Measurements from ENCODE around the gene MRPL44. TPM values are rescaled to one million over a fixed set of nuclear protein-coding genes. Genes with fewer than 3 reads are reported as not detected.

The MRPL44 gene
- total and polyA plus RNA-seq, 2 of the 8 experiments (the other 6 are each of a cell fraction or from before 2014, with no cell fraction given): 32.0 to 53.2 TPM

DNA sequence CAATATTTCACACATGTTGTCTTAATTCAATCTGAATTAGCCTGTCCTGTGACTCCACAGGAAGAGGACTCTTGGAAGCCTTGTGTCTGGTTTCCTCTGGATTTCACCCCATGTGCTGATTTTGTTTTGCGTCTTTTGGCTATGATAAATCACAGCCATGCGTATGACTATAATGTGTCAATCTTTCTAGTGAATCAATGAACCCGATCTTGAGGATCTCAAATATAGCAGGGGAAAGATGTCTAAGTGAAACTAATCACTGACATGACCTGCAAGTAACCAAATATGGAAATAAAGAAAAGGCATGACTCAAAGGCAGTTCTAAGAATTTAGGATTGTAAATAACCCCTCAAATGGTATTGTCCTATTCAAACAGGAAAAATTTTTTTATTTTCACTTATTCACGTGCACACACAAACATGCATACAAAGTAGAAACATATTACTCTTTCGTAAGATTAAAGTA is 20.4 kb upstream of the MRPL44 start:
- H2BK20ac ChIP-seq (ENCODE audit: low read length): peak overlapping the region; percentile 88; the same call in 1 of the 2 replicates
- DNase-seq (ENCODE audit: low read depth in 1 of 2, low spot score in 2 of 2) (no peak), FAIRE-seq (no peak)
- no peaks in the 10 kb centered on the region; a peak in 1 of 8 replicates for H3K36me3 ChIP-seq (ENCODE audit: control insufficient read depth in 2 of 4, insufficient read depth in 4 of 4, low read length in 3 of 4)
- H3K9me3 ChIP-seq (ENCODE audit: insufficient read depth in 2 of 2, low read depth in 1 of 2, low read length in 1 of 2): no peaks in the 10 kb centered on the region
- CTCF ChIA-PET (ENCODE audit: partially characterized antibody): interaction anchor here (0.8 to 1.3 kb wide), 3 partner anchors 17 to 34 kb away, joined by 3 to 4 read pairs (median 3); no protein-coding TSS in a partner anchor
- peak overlapping the region in 1 of 4 experiments; percentile 38; a peak in 2 of 8 replicates for H3K4me3 ChIP-seq (ENCODE audit: extremely low read depth in 1 of 4, insufficient read depth in 2 of 4, low read depth in 3 of 4, low read length in 4 of 4)
- peak overlapping the region; percentile 62 for H2BK120ac ChIP-seq (replicated peaks; ENCODE audit: low read depth, low read length)
- H3K23me2 ChIP-seq (ENCODE audit: low read depth, low read length): no peaks in the 10 kb centered on the region
- WGBS, 2 experiments (ENCODE audit: extremely low coverage in 1 of 2, insufficient coverage in 1 of 2, insufficient read length in 1 of 2, insufficient replicate concordance in 2 of 2, low coverage in 1 of 2, low lambda C conversion rate in 2 of 2, missing lambda C conversion rate in 1 of 2): 70% methylated on average over 5 of the region's 5 CpGs; no CpG with 5 or more reads in 1 of the 2 experiments
- H3K14ac ChIP-seq (ENCODE audit: insufficient read length): no peak overlapping the region
- H4K5ac ChIP-seq (ENCODE audit: insufficient read length, low read depth, low read length): no peak overlapping the region
- 0 out of 2 replicates have a peak overlapping the region, but pooled peaks have one; percentile 2 for H3K18ac ChIP-seq (ENCODE audit: extremely low read depth, low read length)
- H2BK15ac ChIP-seq (ENCODE audit: low read length): no peak overlapping the region
- H3K56ac ChIP-seq (replicated peaks; ENCODE audit: insufficient read length, low read depth, low read length): no peak overlapping the region
- peaks cover 8 to 34% (median 30%) of the 10 kb centered on the region in 4 experiments for H3K4me1 ChIP-seq (replicated peaks in 1 of 4; ENCODE audit: control insufficient read depth in 3 of 4, insufficient read depth in 4 of 4, low read length in 3 of 4)
- POLR2A ChIA-PET (ENCODE audit: partially characterized antibody): interaction anchor here (1.1 to 2.6 kb wide), 2 partner anchors 9 to 21 kb away, joined by 3 to 11 read pairs; partner anchors contain the start of gene WDFY1
- no peak overlapping the region for H3K4ac ChIP-seq (replicated peaks; ENCODE audit: insufficient read length, low read depth, low read length)
- H2AFZ ChIP-seq (ENCODE audit: low read length): no peak overlapping the region
- H3K9ac ChIP-seq (replicated peaks in 1 of 4; ENCODE audit: extremely low read depth in 1 of 4, low read depth in 3 of 4, low read length in 3 of 4): no peak overlapping the region
- no peaks in the 10 kb centered on the region; the same call in 1 of the 2 replicates for H3K79me1 ChIP-seq (ENCODE audit: low read depth, low read length)
- H3K4me2 ChIP-seq (ENCODE audit: insufficient read depth in 1 of 2, low read depth in 2 of 2, low read length in 2 of 2): peak overlapping the region; percentile 48 to 58; a peak in 3 of 4 replicates
- peaks cover 2 to 4% of the 10 kb centered on the region in 2 experiments for H4K20me1 ChIP-seq (replicated peaks in 1 of 2; ENCODE audit: control insufficient read depth in 1 of 2, insufficient read depth in 2 of 2, low read length in 2 of 2)
- H3K23ac ChIP-seq (ENCODE audit: insufficient read length): no peak overlapping the region
- no peak overlapping the region for H2AK5ac ChIP-seq (ENCODE audit: low read depth, low read length)
- no peak overlapping the region for H4K8ac ChIP-seq (ENCODE audit: extremely low read depth, insufficient read depth, low read length)
- H3K27ac ChIP-seq (ENCODE audit: low read depth, low read length): no peak overlapping the region
- peak overlapping the region; percentile 36 for H4K91ac ChIP-seq (replicated peaks; ENCODE audit: insufficient read length, low read length)
- no peaks in the 10 kb centered on the region for H3K27me3 ChIP-seq (replicated peaks in 1 of 4; ENCODE audit: control insufficient read depth in 3 of 4, extremely low read depth in 1 of 4, insufficient read depth in 3 of 4, low read length in 3 of 4)
- peaks cover 11 to 94% of the 10 kb centered on the region in 2 experiments for H3K79me2 ChIP-seq (ENCODE audit: control insufficient read depth in 1 of 2, insufficient read depth in 2 of 2, low read length in 2 of 2)
- peak overlapping the region; percentile 32; the same call in 1 of the 2 replicates for H2BK12ac ChIP-seq (ENCODE audit: low read depth, low read length)
- peak overlapping the region; percentile 62; the same call in 1 of the 2 replicates for H2BK5ac ChIP-seq (ENCODE audit: low read depth, low read length)
- TF ChIP-seq GTF2F1 (IDR thresholded peaks at IDR 0.05; ENCODE audit: borderline replicate concordance, low read depth, low read length) (no peak), ASH2L (IDR thresholded peaks at IDR 0.05; ENCODE audit: low read length) (no peak), CBX8 (IDR thresholded peaks at IDR 0.05; ENCODE audit: borderline replicate concordance, low read depth, low read length) (no peak), JUN (IDR thresholded peaks at IDR 0.05; ENCODE audit: low read depth, low read length) (no peak), POLR2A (IDR thresholded peaks at IDR 0.05; ENCODE audit: control extremely low read depth in 1 of 2, low read depth in 2 of 2, low read length in 2 of 2) (no peak)

All from H1 (cell line).